Measurements from ENCODE around the gene STK33.

DNA sequence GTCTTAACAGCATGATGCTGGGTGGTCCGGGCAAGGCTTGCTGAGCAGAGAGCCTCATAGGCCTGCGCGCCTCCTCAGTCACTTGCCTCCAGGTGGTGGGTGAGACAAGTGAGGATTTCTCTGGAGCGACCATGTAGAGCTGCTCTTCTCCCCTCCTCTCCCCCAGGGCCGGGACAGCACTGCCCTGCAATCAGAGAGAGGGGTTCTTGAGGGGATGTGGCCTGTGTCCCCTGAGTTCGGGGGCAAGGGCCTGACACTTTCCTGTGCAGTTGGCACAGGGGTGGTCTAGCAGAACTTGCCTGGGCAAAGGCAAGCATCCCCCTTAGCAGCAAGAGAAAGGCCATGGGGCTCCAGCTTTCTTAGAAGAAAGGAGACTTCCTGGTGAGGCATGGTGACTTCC is 234.5 kb downstream of the STK33 start:
- TF ChIP-seq, protein P1, sequence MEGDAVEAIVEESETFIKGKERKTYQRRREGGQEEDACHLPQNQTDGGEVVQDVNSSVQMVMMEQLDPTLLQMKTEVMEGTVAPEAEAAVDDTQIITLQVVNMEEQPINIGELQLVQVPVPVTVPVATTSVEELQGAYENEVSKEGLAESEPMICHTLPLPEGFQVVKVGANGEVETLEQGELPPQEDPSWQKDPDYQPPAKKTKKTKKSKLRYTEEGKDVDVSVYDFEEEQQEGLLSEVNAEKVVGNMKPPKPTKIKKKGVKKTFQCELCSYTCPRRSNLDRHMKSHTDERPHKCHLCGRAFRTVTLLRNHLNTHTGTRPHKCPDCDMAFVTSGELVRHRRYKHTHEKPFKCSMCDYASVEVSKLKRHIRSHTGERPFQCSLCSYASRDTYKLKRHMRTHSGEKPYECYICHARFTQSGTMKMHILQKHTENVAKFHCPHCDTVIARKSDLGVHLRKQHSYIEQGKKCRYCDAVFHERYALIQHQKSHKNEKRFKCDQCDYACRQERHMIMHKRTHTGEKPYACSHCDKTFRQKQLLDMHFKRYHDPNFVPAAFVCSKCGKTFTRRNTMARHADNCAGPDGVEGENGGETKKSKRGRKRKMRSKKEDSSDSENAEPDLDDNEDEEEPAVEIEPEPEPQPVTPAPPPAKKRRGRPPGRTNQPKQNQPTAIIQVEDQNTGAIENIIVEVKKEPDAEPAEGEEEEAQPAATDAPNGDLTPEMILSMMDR (IDR thresholded peaks at IDR 0.05), result no peak
- TF ChIP-seq POLR2A (IDR thresholded peaks at IDR 0.05), result no peak

Measured in prostate gland (tissue), 2 donors.